Activated T-cell treated with anti-CD3 and anti-CD28 coated beads, Interleukin-2, amount 50 U/mL, for 72 hours (primary cell): ENCODE measurements around the gene ANKS6. TPM values are rescaled to one million over a fixed set of nuclear protein-coding genes. Genes with fewer than 3 reads are reported as not detected.

Experiments
- ATAC-seq, 2 donors: fragments of 150-1000 bp; cut with Tn5 transposase; replicated peaks in 1 of 2; 2 replicates each; pipeline ENCODE4 v1.10.0; 2021; ENCODE audit warnings: moderate library complexity in 2 of 2, mild to moderate bottlenecking in 1 of 2
- DNase-seq, 2 donors: peaks; one replicate each; pipeline ENCODE4 v3.0.0; 2021 to 2022; ENCODE audit warnings: mixed read lengths in 1 of 2
- H3K27ac Mint-ChIP-seq: one replicate; pipeline ENCODE4 v1.8.0; 2022; ENCODE audit warnings: mild to moderate bottlenecking, moderate library complexity, mixed read lengths
- H3K27me3 Mint-ChIP-seq: one replicate; pipeline ENCODE4 v1.8.0; 2022; ENCODE audit warnings: low read depth, mixed read lengths
- H3K36me3 Mint-ChIP-seq, 2 donors: one replicate each; pipeline ENCODE4 v1.8.0; 2022; ENCODE audit warnings: mixed read lengths in 2 of 2, mild to moderate bottlenecking in 1 of 2; ENCODE audit not compliant: insufficient read depth in 2 of 2
- H3K4me1 Mint-ChIP-seq: one replicate; pipeline ENCODE4 v1.8.0; 2022; ENCODE audit warnings: low read depth, mixed read lengths
- H3K4me3 Mint-ChIP-seq, 2 donors: one replicate each; pipeline ENCODE4 v1.8.0; 2022; ENCODE audit warnings: mild to moderate bottlenecking in 2 of 2, mixed read lengths in 2 of 2, moderate library complexity in 2 of 2
- H3K9me3 Mint-ChIP-seq, 2 donors: one replicate each; pipeline ENCODE4 v1.8.0; 2022; ENCODE audit warnings: mixed read lengths in 2 of 2
- total RNA-seq, 2 donors: library from RNA; stranded (reverse); gene quantifications; one replicate each; pipeline ENCODE4 v1.2.3, GENCODE V29; 2022

Gene ANKS6
- total RNA-seq, 2 donors from 2014 or later: 14.9 to 25.0 TPM

DNA sequence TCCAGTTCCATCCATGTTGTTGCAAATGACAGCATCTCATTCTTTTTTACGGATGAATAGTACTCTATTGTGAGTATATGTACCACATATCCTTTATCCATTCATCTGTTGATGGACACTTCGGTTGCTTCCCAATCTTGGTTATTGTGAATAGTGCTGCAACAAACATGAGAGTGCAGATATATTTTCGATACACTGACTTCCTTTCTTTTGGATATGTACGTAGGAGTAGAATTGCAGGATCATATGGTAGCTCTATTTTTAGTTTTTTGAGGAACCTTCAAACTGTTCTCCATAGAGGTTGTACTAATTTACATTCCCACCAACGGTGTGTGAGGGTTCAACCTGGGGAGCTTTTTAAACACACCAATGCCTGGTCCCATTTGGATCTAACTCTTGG, 33.4 kb upstream of the ANKS6 start:
- H3K27me3 Mint-ChIP-seq: no peaks in the 10 kb centered on the region
- ATAC-seq: no peak
- DNase-seq: no peak
- H3K27ac Mint-ChIP-seq: no peak overlapping the region
- H3K4me1 Mint-ChIP-seq: no peaks in the 10 kb centered on the region
- peaks cover 0 to 2% of the 10 kb centered on the region in 2 donors for H3K36me3 Mint-ChIP-seq
- no peak overlapping the region for H3K4me3 Mint-ChIP-seq
- no peaks in the 10 kb centered on the region for H3K9me3 Mint-ChIP-seq

DNA sequence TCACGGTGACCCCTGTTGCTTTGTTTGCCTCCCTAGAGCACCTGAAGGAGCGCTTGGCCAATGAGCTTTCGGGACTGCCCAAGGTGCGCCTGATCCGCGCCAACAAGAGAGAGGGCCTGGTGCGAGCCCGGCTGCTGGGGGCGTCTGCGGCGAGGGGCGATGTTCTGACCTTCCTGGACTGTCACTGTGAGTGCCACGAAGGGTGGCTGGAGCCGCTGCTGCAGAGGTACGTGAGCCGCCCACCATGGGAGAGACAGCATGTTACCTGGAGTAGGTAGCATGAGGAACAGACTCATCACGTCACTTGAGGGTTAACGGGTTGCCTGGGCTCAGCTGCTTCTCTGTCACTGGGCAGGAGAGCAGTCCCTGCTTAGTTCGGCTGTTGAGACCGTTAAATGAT, 30.4 kb upstream of the ANKS6 start:
- Mint-ChIP-seq H3K27ac (no peak overlapping the region), H3K27me3 (no peaks in the 10 kb centered on the region), H3K4me3 (no peak overlapping the region), H3K4me1 (no peaks in the 10 kb centered on the region), H3K9me3 (no peaks in the 10 kb centered on the region), H3K36me3 (peaks cover 0 to 2% of the 10 kb centered on the region in 2 donors)
- DNase-seq: no peak
- ATAC-seq: no peak

DNA sequence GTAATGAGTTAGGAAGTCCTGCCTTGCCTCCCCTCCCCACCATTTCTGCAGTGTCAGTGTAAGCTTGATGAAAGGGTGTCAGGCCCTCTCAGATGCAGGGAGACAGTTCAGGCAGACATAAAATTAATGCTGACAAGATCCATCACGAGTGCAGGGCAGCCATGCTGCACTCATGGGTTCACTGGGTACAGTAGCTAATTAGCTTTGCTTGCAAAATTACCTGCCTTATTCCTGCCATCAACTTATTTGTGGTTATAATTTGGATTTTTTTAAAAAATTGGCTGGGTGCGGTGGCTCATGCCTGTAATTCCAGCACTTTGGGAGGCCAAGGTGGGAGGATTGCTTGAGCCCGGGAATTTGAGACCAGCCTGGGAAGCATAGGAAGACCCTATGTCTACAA, 29.1 kb upstream of the ANKS6 start:
- no peak overlapping the region for H3K27ac Mint-ChIP-seq
- no peaks in the 10 kb centered on the region for H3K27me3 Mint-ChIP-seq
- H3K9me3 Mint-ChIP-seq: no peaks in the 10 kb centered on the region
- no peak overlapping the region for H3K4me3 Mint-ChIP-seq
- peaks cover 0 to 2% of the 10 kb centered on the region in 2 donors for H3K36me3 Mint-ChIP-seq
- no peak for ATAC-seq
- no peak for DNase-seq
- no peaks in the 10 kb centered on the region for H3K4me1 Mint-ChIP-seq

DNA sequence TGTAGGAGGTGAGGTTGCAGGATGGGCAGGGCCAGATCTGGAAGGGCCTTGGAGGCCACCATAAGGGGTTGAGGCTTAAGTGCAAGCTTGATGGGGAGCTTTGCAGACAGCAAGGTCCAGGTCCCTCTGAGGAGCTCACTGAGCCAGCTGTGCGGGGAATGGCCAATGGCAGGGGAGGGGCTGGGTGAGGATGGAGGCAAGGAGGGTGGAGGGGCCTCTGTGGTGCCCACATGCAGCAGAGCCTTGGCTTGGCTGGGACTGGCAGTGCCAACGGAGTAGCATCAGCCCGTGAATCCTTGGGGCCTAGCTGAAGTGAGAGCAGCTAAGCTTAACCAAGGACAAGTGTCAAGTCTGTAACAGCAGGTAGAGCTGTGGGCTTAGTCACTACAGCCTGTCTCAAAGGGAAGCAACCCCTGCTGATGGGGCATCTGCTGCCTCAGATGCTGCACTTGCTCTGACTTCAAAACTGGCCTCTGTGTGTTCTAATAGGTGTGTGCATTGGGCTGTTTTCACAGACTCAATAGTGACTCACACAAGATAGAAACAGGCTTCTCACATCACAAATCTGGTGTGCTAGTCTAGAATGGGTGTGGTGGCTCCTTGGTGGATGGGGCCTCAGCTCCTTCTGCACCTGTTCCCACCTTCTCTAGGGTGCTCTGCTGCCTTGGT, 27.4 kb upstream of the ANKS6 start:
- H3K4me3 Mint-ChIP-seq: no peak overlapping the region
- H3K36me3 Mint-ChIP-seq: peaks cover 0 to under 1% of the 10 kb centered on the region in 2 donors
- DNase-seq (no peak), ATAC-seq (peak; percentile 19 to 22)
- H3K27ac Mint-ChIP-seq: no peak overlapping the region
- H3K9me3 Mint-ChIP-seq: peaks cover 0 to under 1% of the 10 kb centered on the region in 2 donors
- no peaks in the 10 kb centered on the region for H3K4me1 Mint-ChIP-seq
- no peaks in the 10 kb centered on the region for H3K27me3 Mint-ChIP-seq

DNA sequence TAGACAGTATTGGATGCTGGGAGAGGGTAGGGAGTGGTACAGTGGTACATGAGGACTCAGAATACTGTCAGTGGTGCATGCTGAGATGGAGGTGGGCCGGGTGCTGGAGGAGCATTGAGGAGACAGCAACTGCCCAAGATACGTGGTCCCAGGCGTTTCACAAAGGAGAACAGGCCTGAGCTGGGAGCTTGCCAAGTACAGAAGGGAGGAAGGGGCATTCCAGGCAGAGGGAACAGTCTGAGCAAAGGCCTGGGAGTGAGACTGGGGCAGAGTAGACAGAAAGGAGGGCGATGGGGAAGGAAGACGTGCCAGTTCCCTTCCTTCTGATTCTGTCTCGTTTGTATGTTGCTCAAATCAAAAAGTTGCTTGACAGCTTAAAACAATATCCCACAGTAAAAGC, 26.3 kb upstream of the ANKS6 start:
- Mint-ChIP-seq H3K4me3 (no peak overlapping the region), H3K9me3 (peaks cover 0 to 4% of the 10 kb centered on the region in 2 donors), H3K36me3 (peaks cover 2 to 4% of the 10 kb centered on the region in 2 donors), H3K4me1 (no peaks in the 10 kb centered on the region), H3K27me3 (no peaks in the 10 kb centered on the region), H3K27ac (no peak overlapping the region)
- DNase-seq (no peak), ATAC-seq (no peak)

DNA sequence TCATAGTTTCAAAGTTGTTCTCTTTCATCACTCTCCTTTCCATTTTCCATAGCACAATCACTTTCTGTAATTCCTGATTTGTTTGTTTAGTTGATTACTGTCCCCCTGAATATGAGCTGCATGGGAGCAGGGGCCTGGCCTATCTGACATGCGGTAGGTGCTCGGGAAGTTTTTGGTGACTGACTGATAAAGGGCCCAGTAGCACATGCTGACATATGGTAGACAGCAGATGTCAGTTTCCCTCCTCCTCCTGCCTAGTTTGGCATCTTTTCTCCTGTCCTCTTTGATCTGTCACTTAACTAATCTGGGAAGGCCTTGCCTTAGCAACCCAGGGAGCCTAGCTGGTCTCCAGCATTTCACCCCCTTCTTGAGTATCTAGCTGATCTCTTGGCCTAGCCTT, 25.5 kb upstream of the ANKS6 start:
- Mint-ChIP-seq H3K36me3 (peaks cover 2 to 4% of the 10 kb centered on the region in 2 donors), H3K9me3 (peaks cover 0 to 4% of the 10 kb centered on the region in 2 donors), H3K27ac (no peak overlapping the region), H3K4me1 (no peaks in the 10 kb centered on the region), H3K4me3 (no peak overlapping the region), H3K27me3 (no peaks in the 10 kb centered on the region)
- ATAC-seq: no peak
- DNase-seq: no peak

DNA sequence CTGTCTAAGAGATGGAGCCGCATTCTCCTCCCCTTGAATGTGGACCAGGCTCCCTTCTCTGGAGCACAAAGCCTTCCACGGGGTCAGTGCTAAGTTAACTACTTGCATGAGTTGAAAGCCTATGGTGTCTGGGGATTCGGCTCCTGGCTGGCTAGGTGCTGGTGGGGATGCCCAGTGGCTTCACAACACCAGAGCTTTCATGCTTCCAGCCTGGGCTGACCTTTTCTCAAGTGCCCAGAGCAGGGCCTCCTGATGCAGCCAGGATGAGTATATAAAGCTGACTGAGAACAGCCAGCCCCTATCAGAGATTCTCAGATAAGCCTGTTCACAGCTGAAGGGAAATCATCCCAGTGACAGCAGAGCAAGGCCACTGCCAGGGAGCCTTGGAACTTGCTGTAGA, 22.9 kb upstream of the ANKS6 start:
- no peak for ATAC-seq

DNA sequence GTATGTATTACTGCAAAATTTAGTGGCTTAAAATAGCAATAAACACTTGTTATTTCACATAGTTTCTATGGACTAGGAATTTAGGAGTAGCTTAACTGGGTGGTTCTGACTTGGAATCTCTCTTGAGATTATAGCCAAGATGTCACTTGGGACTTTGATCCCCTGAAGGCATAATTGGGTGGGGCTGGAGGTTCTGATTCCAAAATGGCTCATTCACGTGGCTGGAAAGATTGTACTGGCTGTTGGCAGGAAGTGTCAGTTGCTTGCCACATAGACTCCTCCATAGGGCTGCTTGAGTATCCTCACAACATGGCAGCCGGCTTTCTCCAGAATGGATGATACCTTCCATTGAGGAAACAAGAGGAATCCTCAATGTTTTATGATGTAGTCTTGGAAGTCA, 22.4 kb upstream of the ANKS6 start:
- DNase-seq (no peak), ATAC-seq (no peak)
- Mint-ChIP-seq H3K36me3 (peaks cover 2 to 4% of the 10 kb centered on the region in 2 donors), H3K27me3 (no peaks in the 10 kb centered on the region), H3K4me3 (no peak overlapping the region), H3K4me1 (no peaks in the 10 kb centered on the region), H3K27ac (no peak overlapping the region), H3K9me3 (peaks cover 0 to 4% of the 10 kb centered on the region in 2 donors)

More for the DNA sequence above, 22.9 kb upstream of the ANKS6 start:
- H3K27ac Mint-ChIP-seq: no peak overlapping the region
- no peaks in the 10 kb centered on the region for H3K27me3 Mint-ChIP-seq
- no peak for DNase-seq
- H3K36me3 Mint-ChIP-seq: peaks cover 2 to 4% of the 10 kb centered on the region in 2 donors
- H3K4me3 Mint-ChIP-seq: no peak overlapping the region
- peaks cover 0 to 4% of the 10 kb centered on the region in 2 donors for H3K9me3 Mint-ChIP-seq
- H3K4me1 Mint-ChIP-seq: no peaks in the 10 kb centered on the region

DNA sequence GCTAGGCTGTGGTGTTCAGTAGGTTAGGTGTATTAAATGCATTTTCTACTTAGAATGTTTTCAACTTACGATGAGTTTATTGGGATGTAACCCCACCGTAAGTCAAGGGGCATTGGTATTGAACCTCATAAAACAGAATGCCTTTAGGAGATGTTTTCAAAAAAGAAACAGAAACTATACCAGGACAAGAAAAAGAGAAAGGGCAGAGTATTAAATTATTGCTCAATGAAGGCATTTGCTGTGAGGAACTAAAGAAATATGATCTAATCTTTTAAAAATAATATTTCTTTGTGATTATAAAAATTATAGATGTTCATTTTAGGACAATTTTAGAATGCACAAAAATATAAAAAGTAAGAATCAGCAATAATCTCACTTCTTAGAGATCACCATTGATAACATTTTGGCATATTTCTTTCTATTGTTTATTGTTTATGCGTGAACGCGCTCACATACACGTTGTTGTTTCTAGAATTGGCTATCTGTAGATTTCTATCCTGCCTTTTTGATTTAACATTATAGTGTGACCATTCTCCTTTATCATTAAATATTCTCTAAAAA, 19.1 kb upstream of the ANKS6 start:
- H3K4me1 Mint-ChIP-seq: peaks cover 10% of the 10 kb centered on the region
- peaks cover 2 to 4% of the 10 kb centered on the region in 2 donors for H3K9me3 Mint-ChIP-seq
- H3K36me3 Mint-ChIP-seq: peaks cover 4 to 11% of the 10 kb centered on the region in 2 donors
- no peak overlapping the region for H3K4me3 Mint-ChIP-seq
- ATAC-seq: no peak
- no peak overlapping the region for H3K27ac Mint-ChIP-seq
- no peaks in the 10 kb centered on the region for H3K27me3 Mint-ChIP-seq
- no peak for DNase-seq

DNA sequence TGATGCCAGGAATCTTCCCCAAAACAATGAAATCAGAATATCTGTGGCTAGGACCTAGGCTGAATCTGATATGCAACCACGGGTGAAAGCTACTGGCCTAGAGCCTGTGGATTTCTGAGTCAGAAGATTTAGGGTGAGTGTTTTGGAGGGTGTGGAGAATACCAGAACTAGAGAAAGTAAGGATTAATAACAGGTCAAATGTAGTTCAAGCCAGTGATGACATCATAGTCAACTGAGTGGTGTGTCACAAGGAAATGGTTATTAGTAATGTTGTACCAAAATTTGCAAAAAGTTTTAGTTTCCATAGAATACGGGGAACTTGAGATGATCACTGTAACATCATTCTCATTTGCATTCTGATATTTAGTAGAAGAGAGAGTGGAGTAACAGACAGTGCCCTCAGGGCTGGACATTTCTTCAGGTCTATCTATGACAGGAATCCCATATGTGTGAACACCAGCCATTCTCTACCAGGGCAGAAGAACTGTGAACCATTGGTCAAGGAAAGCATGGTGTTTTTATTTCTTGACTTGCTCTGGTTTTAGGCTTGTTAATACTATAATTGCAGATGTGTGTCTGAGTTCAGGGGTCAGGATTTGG, 14.8 kb upstream of the ANKS6 start:
- H3K36me3 Mint-ChIP-seq: peaks cover 2 to 7% of the 10 kb centered on the region in 2 donors
- H3K4me3 Mint-ChIP-seq: peak overlapping the region; percentile 47 to 58
- H3K9me3 Mint-ChIP-seq: peaks cover 0 to 2% of the 10 kb centered on the region in 2 donors
- no peak overlapping the region for H3K27ac Mint-ChIP-seq
- DNase-seq (no peak), ATAC-seq (peak; percentile 33 to 66)
- H3K27me3 Mint-ChIP-seq: peaks cover 7% of the 10 kb centered on the region
- H3K4me1 Mint-ChIP-seq: peaks cover 36% of the 10 kb centered on the region

DNA sequence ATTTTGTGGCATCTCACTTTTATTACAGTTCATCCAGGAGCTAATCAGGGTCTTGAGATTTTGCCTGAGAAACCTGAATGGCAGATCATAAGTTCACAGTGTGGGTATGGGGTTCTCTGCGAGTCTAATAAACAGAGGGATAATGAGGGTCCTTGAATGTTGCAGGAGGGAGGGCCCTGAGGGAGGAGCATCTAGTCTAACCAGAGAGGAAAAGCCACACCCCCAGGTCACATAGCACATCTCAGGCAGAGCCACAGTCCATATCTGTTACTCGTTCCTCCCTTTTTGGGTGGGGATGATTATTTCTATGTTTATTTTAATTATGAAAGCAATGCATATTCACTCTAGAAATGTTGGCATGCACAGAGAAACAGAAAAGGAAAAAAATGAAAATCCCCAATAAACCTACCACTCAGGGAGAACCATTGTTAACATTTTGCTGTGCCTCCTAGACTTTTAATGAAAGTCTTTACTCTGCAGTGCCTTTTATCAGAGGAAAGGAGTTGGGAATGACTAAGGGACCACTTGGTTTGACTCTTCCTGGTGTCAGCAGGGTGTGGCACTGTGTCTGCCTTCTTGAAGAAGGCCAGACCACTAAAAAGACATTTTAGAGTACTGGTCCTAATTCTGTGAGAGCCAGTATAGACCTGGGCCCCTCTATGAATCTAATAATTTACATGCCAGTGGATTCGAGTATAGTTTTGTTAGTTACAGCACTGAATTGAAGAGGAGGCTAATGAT, 13.9 kb upstream of the ANKS6 start:
- H3K9me3 Mint-ChIP-seq: peaks cover 0 to 2% of the 10 kb centered on the region in 2 donors
- no peak overlapping the region for H3K4me3 Mint-ChIP-seq
- no peak for DNase-seq
- H3K27me3 Mint-ChIP-seq: peaks cover 7% of the 10 kb centered on the region
- H3K27ac Mint-ChIP-seq: no peak overlapping the region
- ATAC-seq: no peak
- peaks cover 36% of the 10 kb centered on the region for H3K4me1 Mint-ChIP-seq
- H3K36me3 Mint-ChIP-seq: peaks cover 2 to 7% of the 10 kb centered on the region in 2 donors

DNA sequence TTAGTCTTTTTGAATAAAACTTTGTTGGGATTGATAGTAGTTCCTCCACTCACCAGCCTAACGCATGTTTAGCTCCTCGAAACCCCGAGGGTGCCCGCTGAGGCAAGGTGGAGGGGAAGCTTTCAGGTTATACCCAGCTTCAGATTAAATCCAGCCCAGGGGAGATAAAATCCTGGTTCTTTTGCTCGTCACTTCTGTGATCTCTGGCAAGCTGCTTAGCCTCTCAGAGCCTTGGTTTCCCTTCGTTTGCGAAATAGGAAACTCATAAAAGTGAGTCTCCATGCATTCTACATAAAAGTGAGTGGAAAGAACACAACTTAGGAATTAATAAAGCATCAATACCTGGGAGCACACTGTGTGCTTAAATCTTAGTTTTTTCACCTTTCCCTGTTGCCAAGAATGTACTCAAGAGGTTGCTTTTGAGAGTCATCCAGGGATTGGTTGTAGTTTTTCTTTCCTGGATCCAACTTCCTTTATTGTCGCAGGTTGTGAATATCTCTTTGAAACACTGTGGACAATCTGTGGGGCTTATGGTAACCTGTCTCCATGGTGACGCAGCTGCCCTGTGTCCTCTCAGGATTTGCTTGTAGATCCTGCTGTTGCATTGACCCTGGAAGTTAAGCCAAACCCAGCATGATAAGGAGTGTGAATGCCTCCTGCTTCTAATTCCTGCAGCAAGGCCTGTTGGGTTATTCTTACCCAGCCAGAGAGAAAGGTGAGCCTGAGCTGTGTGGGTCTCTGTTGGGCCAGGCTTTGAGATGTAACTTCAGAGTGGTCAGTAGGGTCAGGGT, 13.2 kb upstream of the ANKS6 start:
- Mint-ChIP-seq H3K9me3 (peaks cover 0 to 2% of the 10 kb centered on the region in 2 donors), H3K4me1 (peaks cover 36% of the 10 kb centered on the region), H3K4me3 (peak overlapping the region; percentile 88 to 92), H3K27me3 (peaks cover 7% of the 10 kb centered on the region), H3K36me3 (peaks cover 2 to 7% of the 10 kb centered on the region in 2 donors), H3K27ac (no peak overlapping the region)
- ATAC-seq: no peak
- no peak for DNase-seq
